ENCODE data around the gene CCR7.

Gene CCR7

DNA sequence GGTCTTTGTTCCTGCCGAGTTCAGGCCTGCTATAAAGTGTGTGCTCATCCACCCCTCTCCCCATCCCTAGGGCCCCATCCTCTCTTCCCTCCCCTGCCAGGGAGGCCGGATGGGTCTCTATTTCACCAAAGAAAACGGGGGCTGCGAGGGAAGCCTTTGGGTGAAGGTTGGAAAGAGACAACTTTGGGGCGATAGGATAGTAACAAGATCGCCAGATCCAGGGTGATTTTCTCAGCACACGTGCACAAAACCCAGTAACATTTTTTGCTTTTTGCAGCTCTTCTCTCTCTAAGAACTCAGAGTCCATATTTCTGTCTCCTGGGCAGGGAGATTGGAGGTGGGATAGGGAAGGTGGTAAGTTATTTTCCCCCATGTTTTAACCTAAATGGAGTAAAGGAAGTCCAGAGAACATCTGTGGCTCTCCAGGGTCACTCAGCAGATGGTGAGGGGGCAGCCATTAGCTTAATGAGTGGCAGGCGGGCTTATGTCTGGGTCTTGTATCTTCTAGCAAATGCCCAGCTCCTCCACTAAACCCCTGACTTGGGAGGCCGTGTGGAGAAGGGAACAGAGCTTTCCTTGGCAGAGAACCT is 6.9 kb downstream of the CCR7 start:
- DNase-seq, result no peak
- H3K4me3 ChIP-seq (ENCODE audit: low read length), result no peak overlapping the region
- no peak overlapping the region for H3K18ac ChIP-seq (ENCODE audit: low read length)
- H3K4me1 ChIP-seq (ENCODE audit: control insufficient read depth, low read depth, low read length), result peaks cover 6% of the 10 kb centered on the region
- no CpG with 5 or more reads among the region's 9 CpGs for WGBS (ENCODE audit: extremely low coverage, insufficient coverage, low lambda C conversion rate)
- H3K27ac ChIP-seq (ENCODE audit: low read depth, low read length), result no peak overlapping the region
- H4K5ac ChIP-seq (ENCODE audit: low read length), result no peak overlapping the region
- H2BK120ac ChIP-seq (ENCODE audit: low read depth, low read length), result no peak overlapping the region
- H4K8ac ChIP-seq (ENCODE audit: low read depth, low read length), result no peak overlapping the region
- H3K27me3 ChIP-seq (ENCODE audit: insufficient read depth, low read length, poor library complexity), result no peaks in the 10 kb centered on the region
- H3K36me3 ChIP-seq (ENCODE audit: control insufficient read depth, insufficient read depth, low read length), result no peaks in the 10 kb centered on the region
- H3K23ac ChIP-seq (ENCODE audit: low read length), result no peak overlapping the region
- H3K9ac ChIP-seq (ENCODE audit: low read length), result no peak overlapping the region
- no peaks in the 10 kb centered on the region for H3K79me2 ChIP-seq (ENCODE audit: control insufficient read depth, insufficient read depth, low read length)
- H3K56ac ChIP-seq (ENCODE audit: low read length), result no peak overlapping the region
- H3K79me1 ChIP-seq (ENCODE audit: low read length), result no peaks in the 10 kb centered on the region
- no peak overlapping the region for H2AK5ac ChIP-seq (ENCODE audit: low read length)
- no peak overlapping the region for H3K4ac ChIP-seq (ENCODE audit: low read depth, low read length)
- H3K4me2 ChIP-seq (ENCODE audit: low read length), result no peak overlapping the region
- no peak overlapping the region for H2BK5ac ChIP-seq (ENCODE audit: low read length)
- no peak overlapping the region for H2BK15ac ChIP-seq (replicated peaks; ENCODE audit: low read depth)

DNA sequence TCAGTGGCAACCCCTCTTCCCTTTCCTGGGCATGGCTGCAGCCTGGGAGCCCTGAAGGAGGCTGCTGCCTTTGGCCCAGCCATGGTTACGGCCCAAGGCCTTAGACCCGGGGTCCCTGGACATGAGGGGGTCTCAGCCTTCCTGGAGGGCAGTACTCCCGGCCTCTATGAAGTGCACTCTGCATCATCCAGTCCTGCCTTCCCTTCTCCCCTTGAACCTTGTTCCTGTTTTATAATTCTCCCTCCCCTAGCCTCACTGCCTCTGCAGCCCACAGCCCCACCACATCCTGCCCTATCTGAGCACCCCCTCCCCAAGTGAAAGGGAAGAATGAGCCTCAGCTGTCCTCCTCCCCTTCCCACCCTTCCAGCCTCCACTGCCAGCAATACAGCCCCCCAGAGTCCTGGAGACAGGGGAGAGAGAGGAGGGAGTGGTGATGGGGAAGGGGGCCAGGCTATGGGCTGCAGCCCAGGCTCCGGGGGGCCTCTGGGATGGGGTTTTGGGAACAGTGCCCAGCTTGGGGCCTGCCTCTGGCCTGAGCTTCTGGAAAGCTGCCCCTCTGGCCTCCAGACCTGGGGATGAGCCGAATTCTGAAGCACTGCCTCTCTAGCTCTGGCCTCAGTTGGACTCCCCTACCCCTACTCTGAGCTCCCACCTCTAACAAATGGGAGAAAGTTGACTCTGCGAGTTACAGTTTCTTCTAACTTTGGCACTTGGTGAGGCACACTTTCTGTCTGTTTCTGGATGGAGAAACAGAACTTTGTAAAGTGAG is 7.6 kb downstream of the CCR7 start:
- no CpG with 5 or more reads among the region's 6 CpGs for WGBS (ENCODE audit: extremely low coverage, insufficient coverage, low lambda C conversion rate)
- no peaks in the 10 kb centered on the region for H3K79me2 ChIP-seq (ENCODE audit: control insufficient read depth, insufficient read depth, low read length)
- no peak overlapping the region for H3K4me2 ChIP-seq (ENCODE audit: low read length)
- H2BK15ac ChIP-seq (replicated peaks; ENCODE audit: low read depth), result no peak overlapping the region
- no peak overlapping the region for H3K4ac ChIP-seq (ENCODE audit: low read depth, low read length)
- H3K27ac ChIP-seq (ENCODE audit: low read depth, low read length), result no peak overlapping the region
- no peak overlapping the region for H4K5ac ChIP-seq (ENCODE audit: low read length)
- no peak overlapping the region for H3K4me3 ChIP-seq (ENCODE audit: low read length)
- peaks cover 6% of the 10 kb centered on the region for H3K4me1 ChIP-seq (ENCODE audit: control insufficient read depth, low read depth, low read length)
- no peak for DNase-seq
- no peak overlapping the region for H2BK120ac ChIP-seq (ENCODE audit: low read depth, low read length)
- H2AK5ac ChIP-seq (ENCODE audit: low read length), result no peak overlapping the region
- no peaks in the 10 kb centered on the region for H3K36me3 ChIP-seq (ENCODE audit: control insufficient read depth, insufficient read depth, low read length)
- H2BK5ac ChIP-seq (ENCODE audit: low read length), result no peak overlapping the region
- H3K56ac ChIP-seq (ENCODE audit: low read length), result no peak overlapping the region
- H3K18ac ChIP-seq (ENCODE audit: low read length), result no peak overlapping the region
- H4K8ac ChIP-seq (ENCODE audit: low read depth, low read length), result no peak overlapping the region
- H3K9ac ChIP-seq (ENCODE audit: low read length), result no peak overlapping the region
- no peaks in the 10 kb centered on the region for H3K27me3 ChIP-seq (ENCODE audit: insufficient read depth, low read length, poor library complexity)
- H3K23ac ChIP-seq (ENCODE audit: low read length), result no peak overlapping the region
- H3K79me1 ChIP-seq (ENCODE audit: low read length), result no peaks in the 10 kb centered on the region

DNA sequence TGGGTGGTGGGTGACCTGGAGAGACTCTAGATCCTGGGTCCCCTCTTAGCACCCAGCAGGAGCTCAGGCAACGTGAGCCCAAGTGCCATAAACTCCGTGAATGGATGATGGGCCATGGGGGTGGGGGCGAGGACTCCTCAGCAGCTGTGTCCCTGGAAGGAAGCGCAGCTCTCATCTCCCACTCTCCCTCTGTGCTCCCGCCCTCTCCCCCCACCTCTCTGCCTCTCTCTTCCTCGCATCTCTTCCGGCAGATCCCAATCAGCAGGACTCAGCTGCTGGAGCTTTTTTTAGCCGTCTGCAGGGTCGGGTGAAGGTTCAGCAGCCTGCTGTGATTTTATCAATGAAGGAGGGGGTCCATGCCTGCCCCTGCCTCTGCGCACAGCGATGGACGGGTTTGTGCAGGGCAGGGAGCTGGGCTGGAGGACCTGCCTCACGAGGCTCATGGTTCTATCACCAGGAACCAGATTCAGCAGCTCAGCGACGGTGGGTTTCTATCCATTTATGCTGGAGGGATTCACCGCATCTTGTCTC is 8.3 kb downstream of the CCR7 start:
- peaks cover 6% of the 10 kb centered on the region for H3K4me1 ChIP-seq (ENCODE audit: control insufficient read depth, low read depth, low read length)
- no peak overlapping the region for H3K4ac ChIP-seq (ENCODE audit: low read depth, low read length)
- no peaks in the 10 kb centered on the region for H3K36me3 ChIP-seq (ENCODE audit: control insufficient read depth, insufficient read depth, low read length)
- no peak overlapping the region for H3K23ac ChIP-seq (ENCODE audit: low read length)
- no peaks in the 10 kb centered on the region for H3K79me2 ChIP-seq (ENCODE audit: control insufficient read depth, insufficient read depth, low read length)
- H4K5ac ChIP-seq (ENCODE audit: low read length), result no peak overlapping the region
- no peaks in the 10 kb centered on the region for H3K27me3 ChIP-seq (ENCODE audit: insufficient read depth, low read length, poor library complexity)
- no peak overlapping the region for H3K4me2 ChIP-seq (ENCODE audit: low read length)
- no peak overlapping the region for H3K9ac ChIP-seq (ENCODE audit: low read length)
- no peak for DNase-seq
- no peak overlapping the region for H4K8ac ChIP-seq (ENCODE audit: low read depth, low read length)
- no peak overlapping the region for H2AK5ac ChIP-seq (ENCODE audit: low read length)
- H3K79me1 ChIP-seq (ENCODE audit: low read length), result no peaks in the 10 kb centered on the region
- H2BK15ac ChIP-seq (replicated peaks; ENCODE audit: low read depth), result no peak overlapping the region
- no peak overlapping the region for H2BK120ac ChIP-seq (ENCODE audit: low read depth, low read length)
- WGBS (ENCODE audit: extremely low coverage, insufficient coverage, low lambda C conversion rate), result no CpG with 5 or more reads among the region's 16 CpGs
- no peak overlapping the region for H3K27ac ChIP-seq (ENCODE audit: low read depth, low read length)
- peak overlapping the region; percentile 43 for H3K56ac ChIP-seq (ENCODE audit: low read length)
- no peak overlapping the region for H2BK5ac ChIP-seq (ENCODE audit: low read length)
- H3K18ac ChIP-seq (ENCODE audit: low read length), result no peak overlapping the region
- H3K4me3 ChIP-seq (ENCODE audit: low read length), result no peak overlapping the region

DNA sequence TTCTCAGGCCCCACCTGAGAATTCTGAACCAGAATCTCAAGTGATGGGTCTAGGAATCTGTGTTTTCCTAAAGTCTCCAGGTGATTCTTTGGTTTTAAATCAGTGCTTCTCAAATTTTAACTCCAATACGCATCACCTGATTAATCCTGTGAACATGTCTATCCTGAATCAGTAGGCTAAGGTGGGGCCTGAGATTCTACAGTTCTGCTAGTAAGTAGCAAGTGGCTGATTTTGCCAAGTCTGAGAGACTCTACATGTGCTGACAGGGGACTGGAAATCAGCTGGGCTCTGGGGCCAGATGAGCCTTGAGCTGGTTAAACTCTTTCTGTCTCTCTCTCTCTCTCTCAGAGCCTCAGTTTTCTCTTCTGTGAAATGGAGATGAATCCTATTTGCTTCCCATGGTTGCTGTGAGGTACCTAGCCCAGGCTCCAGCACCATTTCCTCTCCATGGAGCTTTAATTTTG is 9.0 kb downstream of the CCR7 start:
- H3K4me3 ChIP-seq (ENCODE audit: low read length), result no peak overlapping the region
- no peak overlapping the region for H2AK5ac ChIP-seq (ENCODE audit: low read length)
- no peaks in the 10 kb centered on the region for H3K27me3 ChIP-seq (ENCODE audit: insufficient read depth, low read length, poor library complexity)
- H3K79me1 ChIP-seq (ENCODE audit: low read length), result no peaks in the 10 kb centered on the region
- no peak for DNase-seq
- no peak overlapping the region for H3K9ac ChIP-seq (ENCODE audit: low read length)
- no peak overlapping the region for H4K8ac ChIP-seq (ENCODE audit: low read depth, low read length)
- WGBS (ENCODE audit: extremely low coverage, insufficient coverage, low lambda C conversion rate), result no CpG with 5 or more reads among the region's 1 CpG
- H2BK15ac ChIP-seq (replicated peaks; ENCODE audit: low read depth), result no peak overlapping the region
- H3K56ac ChIP-seq (ENCODE audit: low read length), result no peak overlapping the region
- no peaks in the 10 kb centered on the region for H3K79me2 ChIP-seq (ENCODE audit: control insufficient read depth, insufficient read depth, low read length)
- no peaks in the 10 kb centered on the region for H3K36me3 ChIP-seq (ENCODE audit: control insufficient read depth, insufficient read depth, low read length)
- no peak overlapping the region for H3K4ac ChIP-seq (ENCODE audit: low read depth, low read length)
- no peak overlapping the region for H3K23ac ChIP-seq (ENCODE audit: low read length)
- H2BK5ac ChIP-seq (ENCODE audit: low read length), result no peak overlapping the region
- H4K5ac ChIP-seq (ENCODE audit: low read length), result no peak overlapping the region
- H3K27ac ChIP-seq (ENCODE audit: low read depth, low read length), result no peak overlapping the region
- no peak overlapping the region for H3K4me2 ChIP-seq (ENCODE audit: low read length)
- H2BK120ac ChIP-seq (ENCODE audit: low read depth, low read length), result no peak overlapping the region
- no peak overlapping the region for H3K18ac ChIP-seq (ENCODE audit: low read length)
- H3K4me1 ChIP-seq (ENCODE audit: control insufficient read depth, low read depth, low read length), result peaks cover 6% of the 10 kb centered on the region

DNA sequence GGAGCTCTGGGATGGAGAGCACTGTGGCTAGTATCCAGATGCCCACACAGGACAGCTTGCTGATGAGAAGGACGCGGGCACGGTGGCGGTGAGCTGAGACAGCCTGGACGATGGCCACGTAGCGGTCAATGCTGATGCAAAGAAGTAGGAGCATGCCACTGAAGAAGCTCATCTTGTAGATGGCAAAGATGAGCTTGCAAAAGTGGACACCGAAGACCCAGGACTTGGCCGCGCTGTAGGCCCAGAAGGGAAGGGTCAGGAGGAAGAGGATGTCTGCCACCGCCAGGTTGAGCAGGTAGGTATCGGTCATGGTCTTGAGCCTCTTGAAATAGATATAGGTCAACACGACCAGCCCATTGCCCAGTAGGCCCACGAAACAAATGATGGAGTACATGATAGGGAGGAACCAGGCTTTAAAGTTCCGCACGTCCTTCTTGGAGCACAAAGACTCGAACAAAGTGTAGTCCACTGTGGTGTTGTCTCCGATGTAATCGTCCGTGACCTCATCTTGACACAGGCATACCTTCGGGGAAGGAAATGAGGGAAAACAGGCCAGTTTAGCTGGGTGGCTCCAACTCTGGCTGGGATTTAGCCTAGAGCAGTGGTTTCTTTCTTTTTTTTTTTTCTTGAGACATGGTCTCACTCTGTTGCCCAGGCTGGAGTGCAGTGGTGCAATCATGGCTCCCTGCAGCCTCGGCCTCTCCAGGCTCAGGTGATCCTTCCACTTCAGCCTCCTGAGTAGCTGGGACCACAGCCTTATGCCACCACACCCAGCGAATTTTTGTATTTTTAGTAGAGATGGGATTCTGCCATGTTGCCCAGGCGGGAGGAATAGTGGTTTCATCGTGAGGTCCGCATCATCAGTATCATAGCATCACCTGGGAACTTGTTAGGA is 9.7 kb downstream of the CCR7 start:
- no peak overlapping the region for H2BK5ac ChIP-seq (ENCODE audit: low read length)
- WGBS (ENCODE audit: extremely low coverage, insufficient coverage, low lambda C conversion rate), result no CpG with 5 or more reads among the region's 26 CpGs
- H3K79me1 ChIP-seq (ENCODE audit: low read length), result no peaks in the 10 kb centered on the region
- no peaks in the 10 kb centered on the region for H3K79me2 ChIP-seq (ENCODE audit: control insufficient read depth, insufficient read depth, low read length)
- H3K4ac ChIP-seq (ENCODE audit: low read depth, low read length), result no peak overlapping the region
- no peak overlapping the region for H2AK5ac ChIP-seq (ENCODE audit: low read length)
- H3K36me3 ChIP-seq (ENCODE audit: control insufficient read depth, insufficient read depth, low read length), result no peaks in the 10 kb centered on the region
- DNase-seq, result no peak
- H3K9ac ChIP-seq (ENCODE audit: low read length), result no peak overlapping the region
- H3K4me1 ChIP-seq (ENCODE audit: control insufficient read depth, low read depth, low read length), result peaks cover 6% of the 10 kb centered on the region
- no peaks in the 10 kb centered on the region for H3K27me3 ChIP-seq (ENCODE audit: insufficient read depth, low read length, poor library complexity)
- H4K8ac ChIP-seq (ENCODE audit: low read depth, low read length), result no peak overlapping the region
- H2BK120ac ChIP-seq (ENCODE audit: low read depth, low read length), result no peak overlapping the region
- no peak overlapping the region for H3K56ac ChIP-seq (ENCODE audit: low read length)
- H3K23ac ChIP-seq (ENCODE audit: low read length), result no peak overlapping the region
- no peak overlapping the region for H3K18ac ChIP-seq (ENCODE audit: low read length)
- no peak overlapping the region for H3K4me3 ChIP-seq (ENCODE audit: low read length)
- H3K4me2 ChIP-seq (ENCODE audit: low read length), result no peak overlapping the region
- H2BK15ac ChIP-seq (replicated peaks; ENCODE audit: low read depth), result no peak overlapping the region
- H3K27ac ChIP-seq (ENCODE audit: low read depth, low read length), result no peak overlapping the region
- H4K5ac ChIP-seq (ENCODE audit: low read length), result no peak overlapping the region
